ENCODE results near the gene DHRS3.

DHRS3 gene

GRCh38 chr1:12610305-12610935 lies 7.6 kb downstream of the DHRS3 start:
- TF ChIP-seq CTCF (IDR thresholded peaks at IDR 0.05; ENCODE audit: insufficient read depth, low read depth, low read length, missing control alignments): no peak
- no peak overlapping the region for H3K4me3 ChIP-seq (ENCODE audit: low read depth, low read length)
- DNase-seq (ENCODE audit: low read depth): no peak

- DNase-seq (ENCODE audit: low read depth): no peak
- no peak for TF ChIP-seq CTCF (IDR thresholded peaks at IDR 0.05; ENCODE audit: insufficient read depth, low read depth, low read length, missing control alignments)
- H3K4me3 ChIP-seq (ENCODE audit: low read depth, low read length): no peak overlapping the region
These were observed 8.5 kb downstream of the DHRS3 start for GRCh38 chr1:12609469-12610003.

- DNase-seq (ENCODE audit: low read depth): no peak
- no peak overlapping the region for H3K4me3 ChIP-seq (ENCODE audit: low read depth, low read length)
- TF ChIP-seq CTCF (IDR thresholded peaks at IDR 0.05; ENCODE audit: insufficient read depth, low read depth, low read length, missing control alignments): no peak
These were observed 9.6 kb downstream of the DHRS3 start for GRCh38 chr1:12608311-12608957.

- no peak overlapping the region for H3K4me3 ChIP-seq (ENCODE audit: low read depth, low read length)
- no peak for DNase-seq (ENCODE audit: low read depth)
- TF ChIP-seq CTCF (IDR thresholded peaks at IDR 0.05; ENCODE audit: insufficient read depth, low read depth, low read length, missing control alignments): no peak
These were observed 10.7 kb downstream of the DHRS3 start for GRCh38 chr1:12607263-12607662.

GRCh38 chr1:12604986-12605385 lies 13.0 kb downstream of the DHRS3 start:
- no peak for TF ChIP-seq CTCF (IDR thresholded peaks at IDR 0.05; ENCODE audit: insufficient read depth, low read depth, low read length, missing control alignments)
- H3K4me3 ChIP-seq (ENCODE audit: low read depth, low read length): no peak overlapping the region

GRCh38 chr1:12604114-12604874 lies 13.7 kb downstream of the DHRS3 start:
- no peak for TF ChIP-seq CTCF (IDR thresholded peaks at IDR 0.05; ENCODE audit: insufficient read depth, low read depth, low read length, missing control alignments)
- peak; percentile 71 for DNase-seq (ENCODE audit: low read depth)
- H3K4me3 ChIP-seq (ENCODE audit: low read depth, low read length): no peak overlapping the region

More at GRCh38 chr1:12604986-12605385, 13.0 kb downstream of the DHRS3 start:
- no peak for DNase-seq (ENCODE audit: low read depth)
